Mucosa of rectum (tissue), 2 donors: ENCODE data around the gene FKTN.
"Not testable (repeated sequence)": the region's sequence is repeated elsewhere in the genome, so short reads cannot be mapped to it uniquely, and the experiment has no call there.

Source experiments
- H3K27ac ChIP-seq, 2 donors: one replicate each; pipeline ENCODE4 v1.7.0; 2013; ENCODE audit warnings: inconsistent platforms in 2 of 2, low read depth in 2 of 2, low read length in 2 of 2
- H3K27me3 ChIP-seq, 2 donors: one replicate each; pipeline ENCODE4 v1.7.0; 2013; ENCODE audit warnings: low read length in 2 of 2; ENCODE audit not compliant: control insufficient read depth in 2 of 2, insufficient read depth in 2 of 2
- H3K36me3 ChIP-seq, 2 donors: one replicate each; pipeline ENCODE4 v1.7.0; 2013; ENCODE audit warnings: low read length in 2 of 2; ENCODE audit not compliant: control insufficient read depth in 2 of 2, insufficient read depth in 2 of 2
- H3K4me1 ChIP-seq, 2 donors: one replicate each; pipeline ENCODE4 v1.7.0; 2013; ENCODE audit warnings: low read length in 2 of 2, mild to moderate bottlenecking in 1 of 2; ENCODE audit not compliant: control insufficient read depth in 2 of 2, insufficient read depth in 2 of 2
- H3K4me3 ChIP-seq, 2 donors: one replicate each; pipeline ENCODE4 v1.7.0; 2013; ENCODE audit warnings: low read length in 2 of 2
- H3K9ac ChIP-seq, 2 donors: one replicate each; pipeline ENCODE4 v1.7.0; 2013; ENCODE audit warnings: low read length in 2 of 2, low read depth in 1 of 2, mild to moderate bottlenecking in 1 of 2
- H3K9me3 ChIP-seq, 2 donors: one replicate each; pipeline ENCODE4 v1.7.0; 2013; ENCODE audit warnings: low read length in 2 of 2; ENCODE audit not compliant: control insufficient read depth in 2 of 2
- donor health status: healthy.
- donor health status: Normal muscosa, but diverticular disease.

The FKTN gene

DNA sequence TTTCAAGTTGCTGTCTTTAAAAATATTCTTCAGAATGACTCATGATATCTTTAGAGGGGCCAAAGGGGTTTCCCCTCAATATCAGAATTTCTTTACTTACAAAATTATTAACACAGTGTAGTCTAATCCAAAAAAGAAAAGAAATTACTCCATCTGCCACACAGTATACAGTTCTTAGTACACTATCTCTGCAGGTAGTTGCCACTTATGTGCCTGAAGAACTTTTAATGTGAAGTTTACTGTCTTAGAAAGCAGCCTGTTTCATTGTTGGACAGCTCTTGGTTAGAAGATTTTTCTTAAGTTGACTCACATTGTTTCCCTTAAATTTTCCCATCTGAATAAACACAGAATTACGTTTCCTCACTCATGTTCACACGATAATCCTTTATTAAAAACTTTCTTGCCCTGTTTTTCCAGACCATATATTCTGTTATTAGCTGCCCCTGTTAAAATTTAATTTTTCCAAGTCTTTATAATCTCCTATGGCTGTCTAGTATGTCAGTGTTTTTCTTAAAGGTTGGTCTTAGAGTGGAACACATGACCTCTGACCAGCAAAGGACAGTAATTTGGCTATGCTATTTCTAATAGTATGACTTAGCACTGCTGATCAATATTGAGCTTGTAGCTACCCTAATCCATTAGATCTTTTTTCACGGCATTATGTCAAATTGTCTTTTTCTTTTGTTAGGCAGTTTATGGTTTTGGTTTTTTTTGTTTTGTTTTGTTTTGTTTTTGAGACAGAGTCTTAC, 21.8 kb upstream of the FKTN start:
- Histone ChIP-seq H3K27me3 (no peaks in the 10 kb centered on the region), H3K36me3 (peaks cover 0 to 2% of the 10 kb centered on the region in 2 donors), H3K9me3 (no peaks in the 10 kb centered on the region), H3K9ac (no peak overlapping the region), H3K27ac (no peak overlapping the region), H3K4me3 (no peak overlapping the region), H3K4me1 (no peaks in the 10 kb centered on the region)

DNA sequence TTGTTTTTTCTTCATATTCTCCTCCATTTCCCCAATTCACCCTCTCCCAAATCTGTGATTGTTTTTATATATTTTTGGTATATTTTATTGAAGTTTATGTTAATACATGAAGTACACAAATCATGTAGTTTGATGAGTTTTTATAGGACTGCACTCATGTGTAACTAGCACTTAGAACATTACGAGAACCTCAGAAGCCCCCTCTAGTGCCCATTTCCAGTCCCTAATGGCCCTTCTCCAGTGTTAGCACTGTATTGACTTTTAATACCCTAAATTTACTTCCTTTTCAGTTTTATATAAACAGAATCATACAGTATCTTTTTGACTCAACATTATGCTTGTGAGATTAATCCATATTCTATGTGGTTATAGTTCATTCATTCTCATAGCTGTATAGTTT, 18.5 kb upstream of the FKTN start:
- H3K9ac ChIP-seq: no peak overlapping the region
- H3K36me3 ChIP-seq: peaks cover 0 to 2% of the 10 kb centered on the region in 2 donors
- no peaks in the 10 kb centered on the region for H3K27me3 ChIP-seq
- H3K9me3 ChIP-seq: no peaks in the 10 kb centered on the region
- H3K4me1 ChIP-seq: no peaks in the 10 kb centered on the region
- no peak overlapping the region for H3K4me3 ChIP-seq
- no peak overlapping the region for H3K27ac ChIP-seq

DNA sequence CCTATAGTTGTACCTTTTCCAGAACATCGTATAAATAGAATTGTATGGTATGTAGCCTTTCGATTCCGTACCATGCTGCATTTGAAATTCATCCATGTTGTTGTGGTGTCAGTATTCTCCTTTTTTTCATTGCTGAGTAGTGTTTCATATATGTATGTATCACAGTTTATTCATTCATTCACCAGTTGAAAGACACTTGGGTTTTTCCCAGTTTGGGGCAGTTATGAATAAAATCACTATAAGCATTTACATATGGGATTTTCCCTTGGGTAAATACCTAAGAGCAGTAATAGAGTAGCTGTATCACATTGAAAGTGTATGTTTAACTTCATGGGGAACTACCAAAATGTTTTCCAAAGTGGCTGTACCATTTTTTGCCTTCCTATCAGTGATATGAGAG, 16.1 kb upstream of the FKTN start:
- Histone ChIP-seq H3K4me1 (no peaks in the 10 kb centered on the region), H3K27ac (no peak overlapping the region), H3K36me3 (no peaks in the 10 kb centered on the region), H3K9ac (no peak overlapping the region), H3K27me3 (no peaks in the 10 kb centered on the region), H3K9me3 (no peaks in the 10 kb centered on the region), H3K4me3 (no peak overlapping the region)

DNA sequence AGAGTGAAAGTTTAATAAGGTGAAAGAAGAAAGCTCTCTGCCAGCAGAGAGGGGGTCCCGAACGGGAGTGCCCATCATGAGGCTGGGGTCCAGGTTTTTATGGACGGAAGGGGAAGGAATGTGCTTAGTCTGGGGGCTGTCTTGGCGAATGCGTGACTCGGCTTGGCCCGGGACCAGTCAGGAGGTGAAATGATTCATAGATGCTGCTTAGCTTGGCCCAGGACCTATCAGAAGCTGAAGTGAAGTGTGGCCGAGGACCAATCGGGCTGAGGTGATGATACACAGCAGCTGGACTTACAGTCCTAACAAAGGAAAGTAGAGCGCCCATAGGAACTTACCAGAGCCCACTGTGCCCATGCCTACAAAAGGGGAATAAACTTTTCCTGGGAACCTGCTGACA, 3.9 kb upstream of the FKTN start:
- no peaks in the 10 kb centered on the region for H3K9me3 ChIP-seq

DNA sequence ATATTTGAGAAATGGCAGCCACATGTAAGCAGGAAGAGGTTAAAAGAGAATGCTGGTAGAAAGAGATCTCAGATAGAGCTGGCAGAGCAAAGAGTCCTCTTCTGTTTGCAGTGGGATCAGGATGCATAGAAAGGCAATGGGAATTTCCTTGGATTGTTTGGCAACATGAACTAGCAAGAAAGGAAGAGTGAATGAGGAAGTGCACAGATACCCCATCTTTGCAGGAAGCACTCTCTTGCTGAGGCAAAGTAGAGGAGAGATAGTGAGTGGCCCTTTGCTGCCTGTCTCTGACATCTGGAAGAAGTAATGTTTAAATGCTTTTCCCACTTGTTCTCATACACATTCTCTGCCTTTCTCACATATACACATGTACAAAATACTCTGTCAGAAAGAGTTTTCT, 14.5 kb downstream of the FKTN start:
- peaks cover 0 to 4% of the 10 kb centered on the region in 2 donors for H3K9me3 ChIP-seq
- peaks cover 4 to 7% of the 10 kb centered on the region in 2 donors for H3K36me3 ChIP-seq

More for the DNA sequence above, 3.9 kb upstream of the FKTN start:
- peaks cover 5 to 6% of the 10 kb centered on the region in 2 donors for H3K4me1 ChIP-seq
- H3K27ac ChIP-seq: no peak overlapping the region
- no peak overlapping the region for H3K4me3 ChIP-seq
- no peaks in the 10 kb centered on the region for H3K27me3 ChIP-seq
- no peak overlapping the region for H3K9ac ChIP-seq
- H3K36me3 ChIP-seq: no peaks in the 10 kb centered on the region

DNA sequence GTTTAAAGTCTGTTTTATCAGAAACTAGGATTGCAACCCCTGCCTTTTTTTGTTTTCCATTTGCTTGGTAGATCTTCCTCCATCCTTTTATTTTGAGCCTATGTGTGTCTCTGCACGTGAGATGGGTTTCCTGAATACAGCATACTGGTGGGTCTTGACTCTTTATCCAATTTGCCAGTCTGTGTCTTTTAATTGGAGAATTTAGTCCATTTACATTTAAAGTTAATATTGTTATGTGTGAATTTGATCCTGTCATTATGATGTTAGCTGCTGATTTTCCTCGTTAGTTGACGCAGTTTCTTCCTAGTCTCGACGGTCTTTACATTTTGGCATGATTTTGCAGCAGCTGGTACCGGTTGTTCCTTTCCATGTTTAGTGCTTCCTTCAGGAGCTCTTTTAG, 22.0 kb downstream of the FKTN start:
- not testable (repeated sequence) for H3K27me3 ChIP-seq, H3K36me3 ChIP-seq, H3K9me3 ChIP-seq, H3K9ac ChIP-seq, H3K4me3 ChIP-seq, H3K4me1 ChIP-seq, H3K27ac ChIP-seq

More for the DNA sequence above, 14.5 kb downstream of the FKTN start:
- Histone ChIP-seq H3K27ac (no peak overlapping the region), H3K4me1 (no peaks in the 10 kb centered on the region), H3K4me3 (no peak overlapping the region), H3K9ac (no peak overlapping the region), H3K27me3 (no peaks in the 10 kb centered on the region)

DNA sequence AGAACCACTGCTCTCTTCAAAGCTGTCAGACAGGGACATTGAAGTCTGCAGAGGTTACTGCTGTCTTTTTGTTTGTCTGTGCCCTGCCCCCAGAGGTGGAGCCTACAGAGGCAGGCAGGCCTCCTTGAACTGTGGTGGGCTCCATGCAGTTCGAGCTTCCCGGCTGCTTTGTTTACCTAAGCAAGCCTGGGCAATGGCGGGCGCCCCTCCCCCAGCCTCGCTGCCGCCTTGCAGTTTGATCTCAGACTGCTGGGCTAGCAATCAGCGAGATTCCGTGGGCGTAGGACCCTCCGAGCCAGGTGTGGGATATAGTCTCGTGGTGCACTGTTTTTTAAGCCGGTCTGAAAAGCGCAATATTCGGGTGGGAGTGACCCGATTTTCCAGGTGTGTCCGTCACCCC, 23.6 kb downstream of the FKTN start:
- H3K9me3 ChIP-seq, H3K27me3 ChIP-seq, H3K27ac ChIP-seq, H3K4me3 ChIP-seq, H3K4me1 ChIP-seq, H3K36me3 ChIP-seq, H3K9ac ChIP-seq: not testable (repeated sequence)

DNA sequence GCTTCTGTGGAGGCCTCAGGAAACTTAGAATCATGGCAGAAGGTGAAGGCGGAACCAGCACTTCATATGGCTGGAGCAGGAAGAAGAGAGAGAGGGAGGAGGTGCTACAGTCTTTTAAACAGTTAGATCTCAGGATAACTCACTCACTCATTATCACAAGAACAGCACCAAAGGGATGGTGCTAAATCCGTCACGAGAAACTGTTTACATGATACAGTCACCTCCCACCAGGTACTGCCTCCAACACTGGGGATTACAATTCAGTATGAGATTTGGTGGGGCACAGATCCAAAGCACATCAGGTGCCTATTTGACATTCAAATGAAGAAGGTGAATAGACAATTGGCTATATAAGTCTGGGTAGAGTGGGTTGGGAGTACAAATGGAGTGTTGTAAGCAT, 35.2 kb downstream of the FKTN start:
- Histone ChIP-seq H3K27ac (no peak overlapping the region), H3K4me1 (no peaks in the 10 kb centered on the region), H3K9ac (no peak overlapping the region), H3K4me3 (no peak overlapping the region), H3K27me3 (no peaks in the 10 kb centered on the region), H3K36me3 (peaks cover 3 to 7% of the 10 kb centered on the region in 2 donors), H3K9me3 (no peaks in the 10 kb centered on the region)

DNA sequence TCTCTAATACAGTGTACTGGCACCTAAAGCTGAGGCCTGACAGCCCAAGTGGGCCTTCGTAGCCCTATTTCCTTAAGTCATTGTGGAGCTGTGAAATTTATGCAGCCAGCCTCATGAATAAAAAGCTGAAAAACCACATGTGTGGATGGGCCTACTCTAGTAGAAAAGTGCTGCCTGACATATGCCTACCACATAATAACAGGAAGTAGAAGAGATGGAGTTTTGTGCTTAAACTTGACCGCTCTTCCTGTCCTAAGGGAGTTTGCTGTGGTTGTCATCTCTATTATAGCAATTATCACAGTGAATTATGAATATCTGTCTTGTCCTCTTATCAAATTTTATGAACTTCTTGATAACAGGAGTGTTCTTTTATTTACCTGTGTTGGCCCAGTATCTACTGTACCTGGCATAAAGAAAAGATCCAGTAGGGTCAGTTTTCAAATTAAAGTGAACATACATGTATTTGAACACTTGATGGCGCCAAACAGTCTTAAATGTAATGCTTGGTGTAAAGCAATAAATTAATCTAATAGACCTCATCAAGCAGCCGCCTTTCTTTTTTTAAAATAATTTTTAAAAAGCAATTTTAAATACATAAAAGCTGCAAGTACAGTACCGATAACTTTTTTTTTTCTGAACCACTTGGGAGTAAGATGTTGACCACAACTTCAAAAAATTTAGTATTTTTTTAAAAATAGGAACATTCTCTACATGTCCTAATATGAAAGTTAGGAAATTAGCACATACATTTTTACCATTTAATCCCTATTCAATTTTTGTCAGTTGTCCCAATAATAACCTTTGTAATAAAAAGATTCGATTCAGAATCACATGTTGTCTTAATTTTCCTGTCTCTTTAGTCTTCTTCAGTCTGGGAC, 51.0 kb downstream of the FKTN start:
- Histone ChIP-seq H3K9me3 (no peaks in the 10 kb centered on the region), H3K27me3 (no peaks in the 10 kb centered on the region), H3K4me3 (no peak overlapping the region), H3K4me1 (no peaks in the 10 kb centered on the region), H3K9ac (no peak overlapping the region), H3K27ac (no peak overlapping the region), H3K36me3 (peaks cover 0 to 3% of the 10 kb centered on the region in 2 donors)

DNA sequence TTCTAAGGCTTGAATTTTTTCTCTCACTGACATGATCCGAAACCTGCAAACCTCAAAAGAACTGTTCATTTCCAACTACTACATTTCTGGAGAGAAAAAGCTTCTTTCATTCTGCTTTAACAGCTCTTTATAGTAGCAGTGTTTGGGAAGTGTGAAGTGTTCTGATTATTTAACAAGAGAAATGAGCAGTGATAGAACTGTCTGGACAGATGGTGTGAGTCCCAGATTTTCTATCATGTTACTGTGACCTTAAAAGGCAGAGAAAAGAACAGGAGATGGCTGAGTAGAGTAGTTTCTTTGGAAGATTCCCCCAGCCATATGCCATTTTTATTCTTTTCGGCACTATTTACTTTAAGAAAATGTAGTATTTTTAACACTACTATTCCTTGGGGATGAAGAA, 63.1 kb downstream of the FKTN start:
- H3K9ac ChIP-seq: no peak overlapping the region
- no peaks in the 10 kb centered on the region for H3K9me3 ChIP-seq
- no peak overlapping the region for H3K27ac ChIP-seq
- peaks cover 2 to 7% of the 10 kb centered on the region in 2 donors for H3K36me3 ChIP-seq
- no peaks in the 10 kb centered on the region for H3K4me1 ChIP-seq
- no peak overlapping the region for H3K4me3 ChIP-seq
- H3K27me3 ChIP-seq: no peaks in the 10 kb centered on the region
